HEK293T (cell line): ENCODE results near the gene UBTD1.
"Not testable (repeated sequence)": the region's sequence is repeated elsewhere in the genome, so short reads cannot be mapped to it uniquely, and the experiment has no call there.

Experiments used
- BHLHE40 ChIP-seq: fragments of 450-650 bp; IDR thresholded peaks from 2 replicates; pipeline ENCODE4 v1.6.1; 2016; ENCODE audit warnings: mild to moderate bottlenecking, moderate library complexity, borderline replicate concordance
- ELF4 ChIP-seq: fragments of 450-650 bp; IDR thresholded peaks from 2 replicates; pipeline ENCODE4 v1.6.1; 2017; ENCODE audit warnings: antibody characterized with exemption
- FOXA1 ChIP-seq: fragments of 450-650 bp; IDR thresholded peaks from 2 replicates; pipeline ENCODE4 v1.6.1; 2016; ENCODE audit warnings: mild to moderate bottlenecking
- FOXK2 ChIP-seq: fragments of 450-650 bp; IDR thresholded peaks from 2 replicates; pipeline ENCODE4 v1.6.1; 2016; ENCODE audit warnings: mild to moderate bottlenecking
- FOXM1 ChIP-seq: fragments of 450-650 bp; IDR thresholded peaks from 2 replicates; pipeline ENCODE4 v1.6.1; 2017; ENCODE audit warnings: mild to moderate bottlenecking, borderline replicate concordance
- HDGF ChIP-seq: fragments of 450-650 bp; IDR thresholded peaks from 2 replicates; pipeline ENCODE4 v1.6.1; 2017; ENCODE audit warnings: antibody characterized with exemption, borderline replicate concordance
- L3MBTL2 ChIP-seq: fragments of 450-650 bp; conservative IDR thresholded peaks from 2 replicates; pipeline ENCODE4 v1.6.1; 2016; ENCODE audit warnings: mild to moderate bottlenecking
- LEF1 ChIP-seq: fragments of 450-650 bp; IDR thresholded peaks from 2 replicates; pipeline ENCODE4 v1.6.1; 2017; ENCODE audit warnings: mild to moderate bottlenecking, borderline replicate concordance
- NFRKB ChIP-seq: fragments of 450-650 bp; IDR thresholded peaks from 2 replicates; pipeline ENCODE4 v1.6.1; 2016; ENCODE audit warnings: mild to moderate bottlenecking, moderate library complexity
- PKNOX1 ChIP-seq: fragments of 450-650 bp; IDR thresholded peaks from 2 replicates; pipeline ENCODE4 v1.6.1; 2016
- SP1 ChIP-seq: fragments of 450-650 bp; IDR thresholded peaks from 2 replicates; pipeline ENCODE4 v1.6.1; 2017
- SUZ12 ChIP-seq: fragments of 450-650 bp; IDR thresholded peaks from 2 replicates; pipeline ENCODE4 v1.6.1; 2016; ENCODE audit warnings: mild to moderate bottlenecking
- TARDBP ChIP-seq: fragments of 450-650 bp; IDR thresholded peaks from 2 replicates; pipeline ENCODE4 v1.6.1; 2016
- ZNF384 ChIP-seq: fragments of 450-650 bp; IDR thresholded peaks from 2 replicates; pipeline ENCODE4 v1.6.1; 2016

- TF ChIP-seq FOXK2, SUZ12, FOXM1, TARDBP, BHLHE40, SP1, ELF4, HDGF, FOXA1, PKNOX1, NFRKB, ZNF384, L3MBTL2, LEF1: not testable (repeated sequence)
These were observed 56.8 kb downstream of the UBTD1 start for GRCh38 chr10:97555541-97555940.
